ENCODE data around the gene KIRREL3. TPM values are rescaled to one million over a fixed set of nuclear protein-coding genes. Genes with fewer than 3 reads are reported as not detected.
A peak's percentile ranks its signal among the peaks of the same experiment; 100 is the strongest.

Gene KIRREL3
- total RNA-seq, 1 donor from 2014 or later = 0.38 TPM

GRCh38 chr11:126452241-126453101 lies 548.1 kb downstream of the KIRREL3 start:
- H3K4me1 Mint-ChIP-seq (ENCODE audit: unreplicated experiment) = no peaks in the 10 kb centered on the region
- H3K36me3 Mint-ChIP-seq (ENCODE audit: low read depth, unreplicated experiment) = no peaks in the 10 kb centered on the region
- no peak for TF ChIP-seq CTCF (IDR thresholded peaks at IDR 0.05; ENCODE audit: unreplicated experiment)
- H3K4me3 Mint-ChIP-seq (ENCODE audit: unreplicated experiment) = no peak overlapping the region
- H3K9me3 Mint-ChIP-seq (ENCODE audit: unreplicated experiment) = no peaks in the 10 kb centered on the region
- no peak for DNase-seq (ENCODE audit: low spot score)
- no peak overlapping the region for H3K27ac Mint-ChIP-seq (ENCODE audit: unreplicated experiment)
- peaks cover 17% of the 10 kb centered on the region for H3K27me3 Mint-ChIP-seq (ENCODE audit: unreplicated experiment)

GRCh38 chr11:126451211-126451802 lies 549.3 kb downstream of the KIRREL3 start:
- peaks cover 18% of the 10 kb centered on the region for H3K27me3 Mint-ChIP-seq (ENCODE audit: unreplicated experiment)
- H3K4me1 Mint-ChIP-seq (ENCODE audit: unreplicated experiment) = no peaks in the 10 kb centered on the region
- no peak for DNase-seq (ENCODE audit: low spot score)
- H3K4me3 Mint-ChIP-seq (ENCODE audit: unreplicated experiment) = peak overlapping the region; percentile 69
- peak overlapping the region; percentile 52 for H3K27ac Mint-ChIP-seq (ENCODE audit: unreplicated experiment)
- TF ChIP-seq CTCF (IDR thresholded peaks at IDR 0.05; ENCODE audit: unreplicated experiment) = no peak
- H3K9me3 Mint-ChIP-seq (ENCODE audit: unreplicated experiment) = no peaks in the 10 kb centered on the region
- no peaks in the 10 kb centered on the region for H3K36me3 Mint-ChIP-seq (ENCODE audit: low read depth, unreplicated experiment)

GRCh38 chr11:126450806-126451205 lies 549.8 kb downstream of the KIRREL3 start:
- no peaks in the 10 kb centered on the region for H3K36me3 Mint-ChIP-seq (ENCODE audit: low read depth, unreplicated experiment)
- TF ChIP-seq CTCF (IDR thresholded peaks at IDR 0.05; ENCODE audit: unreplicated experiment) = no peak
- peak overlapping the region; percentile 52 for H3K27ac Mint-ChIP-seq (ENCODE audit: unreplicated experiment)
- no peaks in the 10 kb centered on the region for H3K9me3 Mint-ChIP-seq (ENCODE audit: unreplicated experiment)
- no peak for DNase-seq (ENCODE audit: low spot score)
- peak overlapping the region; percentile 69 for H3K4me3 Mint-ChIP-seq (ENCODE audit: unreplicated experiment)
- H3K27me3 Mint-ChIP-seq (ENCODE audit: unreplicated experiment) = peaks cover 18% of the 10 kb centered on the region
- H3K4me1 Mint-ChIP-seq (ENCODE audit: unreplicated experiment) = no peaks in the 10 kb centered on the region

GRCh38 chr11:126450198-126450597 lies 550.4 kb downstream of the KIRREL3 start:
- TF ChIP-seq CTCF (IDR thresholded peaks at IDR 0.05; ENCODE audit: unreplicated experiment) = no peak
- Mint-ChIP-seq H3K27ac (ENCODE audit: unreplicated experiment) (peak overlapping the region; percentile 58), H3K9me3 (ENCODE audit: unreplicated experiment) (no peaks in the 10 kb centered on the region)

GRCh38 chr11:126446581-126446980 lies 554.0 kb downstream of the KIRREL3 start:
- TF ChIP-seq CTCF (IDR thresholded peaks at IDR 0.05; ENCODE audit: unreplicated experiment) = no peak
- H3K4me3 Mint-ChIP-seq (ENCODE audit: unreplicated experiment) = no peak overlapping the region
- H3K27ac Mint-ChIP-seq (ENCODE audit: unreplicated experiment) = no peak overlapping the region
- H3K4me1 Mint-ChIP-seq (ENCODE audit: unreplicated experiment) = no peaks in the 10 kb centered on the region
- H3K9me3 Mint-ChIP-seq (ENCODE audit: unreplicated experiment) = no peaks in the 10 kb centered on the region
- H3K36me3 Mint-ChIP-seq (ENCODE audit: low read depth, unreplicated experiment) = no peaks in the 10 kb centered on the region
- peaks cover 17% of the 10 kb centered on the region for H3K27me3 Mint-ChIP-seq (ENCODE audit: unreplicated experiment)
- no peak for DNase-seq (ENCODE audit: low spot score)

More at GRCh38 chr11:126450198-126450597, 550.4 kb downstream of the KIRREL3 start:
- H3K27me3 Mint-ChIP-seq (ENCODE audit: unreplicated experiment) = peaks cover 18% of the 10 kb centered on the region
- no peaks in the 10 kb centered on the region for H3K36me3 Mint-ChIP-seq (ENCODE audit: low read depth, unreplicated experiment)
- no peaks in the 10 kb centered on the region for H3K4me1 Mint-ChIP-seq (ENCODE audit: unreplicated experiment)
- no peak for DNase-seq (ENCODE audit: low spot score)
- H3K4me3 Mint-ChIP-seq (ENCODE audit: unreplicated experiment) = peak overlapping the region; percentile 75
